OCI-LY3 (cell line): ENCODE results near the gene SEPHS2.

Experiments
- CTCF ChIP-seq: fragments of 200-600, 300-600 bp; sonication (generic); IDR thresholded peaks from 2 replicates; pipeline ENCODE4 v1.5.1; 2014; ENCODE audit warnings: antibody characterized with exemption, low read length, low read depth
- EZH2phosphoT487 ChIP-seq: fragments of 200-600 bp; shearing (Covaris generic); IDR thresholded peaks from 2 replicates; pipeline ENCODE4 v1.6.1; 2018; ENCODE audit warnings: antibody characterized with exemption, mixed run types, low read depth

- TF ChIP-seq CTCF: no peak
- no peak for TF ChIP-seq EZH2phosphoT487
Observed at GRCh38 chr16:30443631-30444030, 2.0 kb downstream of the SEPHS2 start.
